AML-193 (cell line): Measurements from ENCODE around the gene CXCR6.

Source experiments
- DNase-seq, 2 experiments: peaks; one replicate each; lab custom pipeline; 2025; lab: John Stamatoyannopoulos, UW

CXCR6 gene

GRCh38 chr3:45948881-45949280 lies 5.6 kb downstream of the CXCR6 start:
- DNase-seq: no peak

GRCh38 chr3:45949432-45949831 lies 6.2 kb downstream of the CXCR6 start:
- DNase-seq: no peak

- DNase-seq: no peak
Observed at GRCh38 chr3:45950131-45950530, 6.9 kb downstream of the CXCR6 start.

GRCh38 chr3:45950686-45951600 lies 7.7 kb downstream of the CXCR6 start:
- no peak for DNase-seq

DNA sequence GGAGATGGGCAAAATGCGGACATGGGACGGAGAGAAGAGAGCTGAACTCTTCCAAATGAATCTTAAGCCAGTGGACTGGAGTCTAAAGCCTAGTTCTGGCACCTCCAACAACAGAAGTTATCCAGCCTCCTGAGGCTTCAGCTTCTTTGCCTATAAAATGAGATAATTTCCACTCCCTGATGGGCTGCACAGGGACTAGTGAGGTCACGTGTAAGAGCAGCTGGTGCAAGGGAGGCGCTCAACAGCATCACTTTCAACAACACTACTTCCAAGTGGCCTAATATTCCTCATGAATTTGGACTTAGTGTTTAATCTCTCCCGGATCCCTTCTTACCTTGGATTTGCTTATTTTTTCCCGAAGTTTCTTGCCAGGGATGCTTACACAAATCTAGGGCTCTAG lies 8.7 kb downstream of the CXCR6 start:
- no peak for DNase-seq

DNA sequence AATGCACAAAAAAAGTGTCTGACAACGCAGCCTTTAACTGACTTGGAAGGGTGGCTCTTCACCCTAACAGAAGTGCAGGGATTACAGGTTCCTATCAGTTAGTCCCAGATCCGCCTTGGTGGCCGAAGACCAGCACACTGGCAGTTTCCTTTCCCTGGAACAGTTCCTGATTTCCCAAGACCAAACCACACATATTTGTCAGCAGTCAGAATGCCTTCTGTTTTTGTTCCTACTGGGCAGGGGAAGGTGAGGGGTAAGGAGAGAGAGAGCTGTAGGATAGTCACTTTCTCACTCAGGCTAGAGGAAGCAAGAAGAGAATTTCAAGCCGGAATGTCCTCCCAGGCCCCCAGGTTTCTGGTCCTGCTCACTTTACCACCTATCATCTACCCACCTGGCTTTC lies 9.2 kb downstream of the CXCR6 start:
- no peak for DNase-seq

DNA sequence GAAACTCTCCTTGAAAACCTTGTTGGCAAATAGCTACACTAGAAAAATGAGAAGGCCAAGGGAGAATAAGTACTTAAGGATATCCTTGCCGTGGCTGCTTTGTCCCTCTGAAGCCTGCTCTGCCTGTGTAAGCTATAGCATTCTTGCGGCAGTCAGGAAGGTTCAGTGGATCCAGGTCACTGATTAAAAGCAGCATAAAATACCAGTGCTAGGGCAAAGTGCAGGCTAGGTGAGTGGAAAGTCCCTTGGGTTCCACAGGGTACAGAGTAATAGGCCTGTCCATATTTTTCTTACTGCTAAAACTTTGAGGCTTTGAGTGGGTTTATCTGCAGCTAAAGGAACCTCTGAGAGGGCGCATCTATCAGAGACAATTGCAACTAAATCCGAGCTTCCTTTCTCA lies 10.3 kb downstream of the CXCR6 start:
- no peak for DNase-seq

DNA sequence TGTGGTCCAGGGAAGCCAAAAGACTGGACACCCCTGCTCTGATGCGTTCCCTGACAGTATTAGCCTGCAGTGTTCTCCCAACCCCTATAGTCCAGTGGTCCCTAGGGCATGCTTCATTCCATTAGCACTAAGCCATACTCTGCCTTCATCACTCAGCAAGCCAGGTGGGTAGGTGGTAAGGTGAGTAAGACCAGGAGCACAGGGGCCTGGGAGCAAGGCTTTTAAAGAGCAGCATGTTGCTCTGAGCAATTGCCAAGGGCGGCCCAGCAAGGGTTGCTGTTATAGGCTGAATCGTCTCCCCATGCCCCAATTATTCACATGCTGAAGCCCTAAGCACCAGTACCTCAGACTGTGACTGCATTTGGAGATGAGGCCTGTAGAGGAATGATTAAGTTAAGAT lies 11.0 kb downstream of the CXCR6 start:
- DNase-seq: no peak

- DNase-seq: no peak
Observed at GRCh38 chr3:45955017-45955647, 11.9 kb downstream of the CXCR6 start.

DNA sequence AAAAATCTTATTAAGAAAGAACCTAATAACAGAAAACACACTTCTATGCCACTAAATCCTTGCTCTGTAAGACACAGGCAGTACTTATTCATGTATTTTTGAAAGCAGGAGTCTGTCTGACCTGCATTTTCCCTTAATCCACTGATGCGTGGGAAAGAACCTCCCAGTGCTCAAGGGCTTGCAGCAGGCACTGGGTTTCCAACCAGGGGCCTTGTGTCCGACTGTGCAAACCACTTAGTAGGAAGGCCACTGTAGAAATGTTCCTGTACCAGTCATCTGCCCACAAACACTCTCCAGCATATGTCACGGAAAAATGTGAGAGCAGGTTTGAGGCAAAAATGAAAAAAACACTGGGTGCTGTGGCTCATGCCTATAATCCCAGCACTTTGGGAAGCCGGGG lies 12.4 kb downstream of the CXCR6 start:
- DNase-seq: no peak

DNA sequence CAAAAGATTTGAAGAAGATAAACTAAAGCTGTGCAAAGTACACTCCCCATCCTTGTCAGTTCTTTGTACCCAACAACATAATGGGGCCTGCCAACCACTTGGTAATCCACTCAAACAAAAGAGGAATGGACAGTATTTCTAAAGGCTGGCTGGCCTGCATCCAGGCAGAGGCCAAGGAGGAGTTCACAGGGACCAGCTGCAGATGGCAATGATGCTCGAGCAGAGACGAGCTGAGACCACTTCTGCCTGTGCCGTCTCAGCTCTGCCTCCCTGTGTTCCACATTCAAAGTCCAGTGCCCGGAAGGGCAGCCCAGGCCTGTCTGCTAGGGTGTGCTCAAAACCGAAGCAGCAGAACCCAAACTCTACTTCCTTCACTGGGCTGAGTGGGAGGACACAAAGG lies 14.3 kb downstream of the CXCR6 start:
- no peak for DNase-seq

- DNase-seq: no peak
Observed at GRCh38 chr3:45958321-45958791, 15.1 kb downstream of the CXCR6 start.

- DNase-seq: no peak
Observed at GRCh38 chr3:45959201-45959600, 15.9 kb downstream of the CXCR6 start.

DNA sequence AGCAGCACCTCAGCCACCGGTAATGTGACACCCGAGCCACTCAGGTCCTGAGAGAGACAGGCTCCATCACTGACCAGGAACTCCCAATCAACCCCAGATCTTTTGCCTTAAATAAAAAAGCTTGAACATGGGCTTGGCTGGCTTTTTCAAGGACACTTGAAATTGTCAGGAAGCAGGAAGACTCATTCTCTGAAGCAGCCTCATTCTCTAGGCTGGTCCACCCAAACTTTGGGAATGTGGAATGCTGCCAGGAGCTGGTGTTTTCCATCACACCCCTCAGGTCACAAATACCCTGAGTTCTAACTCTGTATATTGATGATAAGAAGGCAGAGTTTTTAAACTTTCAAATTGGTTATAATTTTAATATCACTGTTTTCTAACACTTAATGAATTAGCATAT lies 17.0 kb downstream of the CXCR6 start:
- DNase-seq: no peak

DNA sequence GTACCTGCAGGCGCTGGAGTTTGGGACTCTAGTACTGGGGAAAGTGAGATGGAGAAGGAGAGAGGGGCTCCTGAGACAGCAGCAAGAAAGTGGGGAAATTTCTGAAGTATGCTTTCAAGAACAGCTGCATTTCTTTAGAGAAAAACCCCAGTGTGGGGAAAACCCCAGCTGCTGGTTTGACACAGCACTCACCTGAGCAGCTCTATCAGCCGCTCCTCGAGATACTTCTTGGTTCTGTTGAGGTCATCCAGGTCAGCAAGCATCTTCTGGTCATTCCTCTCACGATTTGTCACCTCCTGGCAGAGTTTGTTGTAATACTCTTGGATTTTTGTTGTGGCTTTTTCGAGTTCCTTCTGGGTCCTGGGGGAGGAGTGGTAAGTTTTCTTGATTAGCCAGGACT lies 18.8 kb downstream of the CXCR6 start:
- DNase-seq: no peak

GRCh38 chr3:45964139-45964538 lies 20.9 kb downstream of the CXCR6 start:
- no peak for DNase-seq

DNA sequence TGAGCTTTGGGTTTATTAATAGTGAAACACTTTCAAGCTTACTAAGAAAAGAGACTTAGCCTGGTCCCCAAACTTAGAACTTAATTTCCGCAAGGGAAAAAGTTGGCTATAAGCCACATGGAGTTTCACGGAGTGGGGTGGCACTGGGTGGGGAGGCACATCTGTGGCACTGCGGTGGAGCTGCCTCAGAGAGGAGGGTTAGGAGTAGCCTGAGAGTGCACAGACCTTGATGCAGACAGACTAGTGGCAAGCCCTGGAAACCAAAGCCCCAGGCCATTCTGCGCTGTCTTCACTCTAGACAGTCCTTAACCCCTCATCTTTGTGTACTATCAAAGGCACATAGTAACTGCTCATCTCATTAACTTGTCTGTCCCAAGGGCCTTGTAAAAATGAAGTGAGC lies 22.0 kb downstream of the CXCR6 start:
- DNase-seq: no peak

- DNase-seq: no peak
Observed at GRCh38 chr3:45965653-45966052, 22.4 kb downstream of the CXCR6 start.

GRCh38 chr3:45966371-45966791 lies 23.1 kb downstream of the CXCR6 start:
- no peak for DNase-seq

DNA sequence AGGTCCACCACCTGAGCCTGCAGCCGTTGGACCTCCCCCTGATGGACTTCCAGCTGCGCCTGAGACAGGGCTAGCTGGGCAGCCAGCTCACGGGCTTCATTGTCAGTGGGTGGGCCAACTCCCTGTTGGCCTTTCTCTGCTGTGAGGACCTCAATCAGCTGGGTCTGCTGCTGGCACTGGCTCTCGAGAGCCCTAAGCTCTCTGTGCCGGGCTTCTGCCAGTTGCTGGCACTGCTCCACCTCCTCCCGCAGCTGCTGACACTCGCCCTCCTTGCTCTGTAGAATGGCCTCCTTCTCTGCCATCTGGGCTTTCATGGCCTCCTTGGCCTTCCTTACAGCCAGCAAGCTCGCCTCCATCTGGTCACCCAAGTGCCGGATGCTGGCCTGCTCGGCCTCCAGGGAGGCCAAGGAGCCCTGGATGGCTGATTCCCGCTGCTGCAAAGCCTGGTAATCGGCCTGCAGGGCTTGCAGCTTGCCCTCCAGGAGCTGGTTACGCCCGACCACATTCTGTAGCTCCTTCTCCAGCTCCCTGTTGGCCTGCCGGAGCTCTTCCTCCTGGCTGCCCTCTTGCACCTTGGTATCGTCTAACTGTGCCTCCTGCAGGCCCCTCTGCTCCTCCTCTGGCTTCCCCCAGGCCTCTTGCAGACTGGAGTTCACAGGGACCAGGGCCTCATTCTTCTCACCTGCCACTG lies 23.8 kb downstream of the CXCR6 start:
- no peak for DNase-seq

- no peak for DNase-seq
Observed at GRCh38 chr3:45967724-45968123, 24.5 kb downstream of the CXCR6 start.

DNA sequence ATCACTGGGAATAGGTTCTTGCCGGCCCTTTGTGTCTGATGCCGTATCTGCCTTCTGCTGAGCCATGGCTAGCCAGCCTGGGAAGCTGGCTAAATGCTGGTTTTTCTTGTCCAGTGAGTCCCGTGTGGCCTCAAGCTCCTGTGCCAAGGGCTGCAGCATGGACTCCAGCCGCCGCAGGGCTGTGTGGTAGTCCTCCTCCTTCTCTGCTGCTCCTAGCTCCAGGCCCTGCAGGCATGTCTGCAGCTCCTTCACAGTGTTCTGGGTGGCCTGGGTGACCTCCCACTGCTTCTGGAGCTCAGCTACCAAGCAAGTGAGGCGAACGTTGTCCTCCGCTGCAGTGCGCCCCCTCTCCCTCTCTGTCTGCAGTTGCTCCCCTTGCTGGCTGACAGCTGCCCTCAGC lies 24.9 kb downstream of the CXCR6 start:
- DNase-seq: no peak

- no peak for DNase-seq
Observed at GRCh38 chr3:45968706-45969105, 25.4 kb downstream of the CXCR6 start.
